ENCODE data around the gene FAP.

The FAP gene

DNA sequence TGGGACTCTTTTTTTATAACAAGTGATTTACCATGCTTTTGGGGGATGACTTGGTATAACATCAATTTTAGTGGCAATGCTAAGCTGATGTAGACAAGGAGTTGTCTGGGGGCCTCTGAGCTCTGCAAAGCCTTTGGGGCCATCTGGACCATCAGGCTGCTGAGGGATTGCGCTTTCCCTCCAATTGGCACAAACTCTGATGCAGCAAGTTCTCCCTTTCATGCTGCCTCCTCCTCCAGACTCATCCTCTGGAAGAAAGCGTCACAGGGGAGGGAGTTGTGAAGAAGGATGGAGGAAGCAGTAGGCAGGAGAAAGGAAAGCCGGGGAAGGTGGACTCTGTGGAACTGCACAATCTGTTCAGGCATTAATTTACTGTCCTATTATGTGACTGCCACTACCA lies 10.2 kb upstream of the FAP start:
- Mint-ChIP-seq H3K4me3 (no peak overlapping the region), H3K27me3 (peaks cover 6% of the 10 kb centered on the region), H3K4me1 (no peaks in the 10 kb centered on the region), H3K9me3 (peaks cover 4% of the 10 kb centered on the region), H3K27ac (no peak overlapping the region), H3K36me3 (peaks cover 3% of the 10 kb centered on the region)

DNA sequence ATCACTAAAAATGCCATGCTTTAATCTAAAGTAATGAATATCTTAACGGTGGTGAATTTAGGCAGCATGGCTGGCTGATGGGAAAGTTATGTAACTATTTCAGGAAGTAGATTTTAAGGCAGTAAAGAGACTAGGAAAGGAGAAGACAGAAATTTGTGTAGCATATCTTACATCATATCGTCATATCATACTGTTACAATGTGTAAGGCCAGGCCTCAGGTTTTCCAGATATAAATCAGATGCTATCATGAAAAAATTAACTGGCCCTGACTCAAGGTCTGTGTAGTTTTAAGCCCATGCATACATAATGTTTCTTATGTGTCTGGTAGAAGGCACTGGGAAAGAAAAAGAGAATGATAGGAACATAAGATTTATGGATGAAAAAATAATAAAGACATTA lies 8.9 kb upstream of the FAP start:
- Mint-ChIP-seq H3K9me3 (peaks cover 4% of the 10 kb centered on the region), H3K36me3 (peaks cover 3% of the 10 kb centered on the region), H3K4me3 (no peak overlapping the region), H3K27ac (no peak overlapping the region), H3K27me3 (peaks cover 1% of the 10 kb centered on the region), H3K4me1 (no peaks in the 10 kb centered on the region)

DNA sequence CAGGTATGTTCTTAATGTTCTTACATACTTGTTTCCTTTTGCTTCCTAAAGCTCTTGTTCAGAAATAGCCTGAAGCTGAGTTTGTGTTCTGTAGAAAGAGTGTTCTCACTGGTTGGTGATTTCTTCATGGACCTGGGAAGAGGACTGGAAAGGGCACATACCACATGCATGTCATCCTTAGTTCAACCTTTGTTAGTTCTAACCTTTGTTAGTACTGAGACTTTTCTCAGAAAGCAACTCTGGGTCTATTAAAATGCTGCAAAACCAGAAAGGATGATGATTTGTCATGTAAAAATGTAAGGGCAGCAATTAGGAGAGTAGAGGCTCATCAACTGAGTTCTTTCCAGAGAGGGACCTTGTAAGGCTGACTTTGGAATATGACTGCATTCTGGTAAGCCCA lies 2.5 kb upstream of the FAP start:
- Mint-ChIP-seq H3K4me1 (no peaks in the 10 kb centered on the region), H3K9me3 (peaks cover 4% of the 10 kb centered on the region), H3K27me3 (peaks cover 7% of the 10 kb centered on the region), H3K36me3 (peaks cover 3% of the 10 kb centered on the region), H3K27ac (no peak overlapping the region), H3K4me3 (no peak overlapping the region)

DNA sequence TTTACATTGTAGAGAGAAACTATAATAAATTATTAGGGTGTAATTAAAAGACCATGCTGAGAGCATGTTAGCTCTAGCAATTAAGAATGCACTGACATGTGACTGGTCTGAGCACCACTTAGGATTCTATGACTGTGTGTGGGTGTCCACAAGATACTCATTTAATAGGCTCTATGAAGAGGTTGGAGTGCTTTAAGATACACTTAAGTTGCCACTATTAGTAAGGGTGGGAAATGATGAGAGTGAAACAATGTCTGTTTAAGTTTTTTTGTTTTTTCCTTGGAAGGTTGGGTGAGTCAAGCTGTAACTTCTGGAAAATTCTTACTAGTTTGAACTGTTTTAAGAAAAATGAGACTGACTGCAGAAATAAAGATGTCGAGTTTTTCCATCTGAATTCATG lies 1.8 kb upstream of the FAP start:
- peaks cover 2% of the 10 kb centered on the region for H3K36me3 Mint-ChIP-seq
- no peak overlapping the region for H3K27ac Mint-ChIP-seq
- peaks cover 13% of the 10 kb centered on the region for H3K27me3 Mint-ChIP-seq
- no peaks in the 10 kb centered on the region for H3K4me1 Mint-ChIP-seq
- H3K9me3 Mint-ChIP-seq: no peaks in the 10 kb centered on the region
- no peak overlapping the region for H3K4me3 Mint-ChIP-seq

DNA sequence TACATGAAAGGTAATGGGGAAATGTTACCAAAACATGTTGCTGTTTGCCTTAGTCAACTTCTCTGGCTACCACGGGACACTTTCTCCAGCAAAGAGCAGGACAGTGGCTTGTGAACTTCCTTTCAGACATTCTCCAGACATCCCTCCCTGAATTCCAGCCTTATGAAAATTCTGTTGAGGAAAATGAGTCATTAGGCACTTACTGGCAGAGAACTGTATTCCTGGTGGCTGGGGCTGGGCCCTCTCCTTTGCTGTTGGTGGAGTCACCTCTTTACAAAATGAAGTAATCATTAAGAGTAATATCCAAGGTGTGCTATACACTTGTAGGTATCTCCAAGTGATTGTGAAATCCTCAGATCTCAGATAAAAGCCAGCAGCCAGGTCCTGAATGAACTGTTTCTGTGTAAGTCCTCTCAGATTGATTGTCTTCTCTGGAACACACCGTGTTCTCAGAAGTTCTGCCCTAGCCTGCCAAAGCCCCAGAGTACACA lies 1.3 kb upstream of the FAP start:
- no peak overlapping the region for H3K4me3 Mint-ChIP-seq
- peaks cover 16% of the 10 kb centered on the region for H3K27me3 Mint-ChIP-seq

DNA sequence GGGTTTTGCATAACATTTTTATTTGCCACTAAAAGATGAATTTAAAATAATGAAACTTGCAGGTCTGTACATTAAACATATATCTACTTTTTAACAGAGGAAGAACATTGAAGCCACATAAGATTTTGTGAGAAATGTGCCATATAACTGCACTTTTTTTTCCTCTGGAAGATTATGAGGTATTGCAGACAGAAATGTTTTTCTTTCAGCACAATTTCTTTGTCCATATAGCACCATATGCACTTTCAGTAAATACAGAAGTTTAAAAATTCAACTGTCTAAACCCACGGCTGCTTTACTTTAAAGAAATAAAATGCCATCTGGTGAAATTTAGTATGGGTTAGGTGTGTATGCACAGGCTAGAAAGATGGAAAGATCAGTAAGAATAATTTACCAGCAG lies 470 bp upstream of the FAP start:
- H3K4me3 Mint-ChIP-seq: no peak overlapping the region
- H3K27me3 Mint-ChIP-seq: peaks cover 16% of the 10 kb centered on the region
- H3K27ac Mint-ChIP-seq: no peak overlapping the region
- no peaks in the 10 kb centered on the region for H3K36me3 Mint-ChIP-seq
- H3K9me3 Mint-ChIP-seq: no peaks in the 10 kb centered on the region
- H3K4me1 Mint-ChIP-seq: no peaks in the 10 kb centered on the region

More for the DNA sequence above, 1.3 kb upstream of the FAP start:
- H3K36me3 Mint-ChIP-seq: peaks cover 2% of the 10 kb centered on the region
- no peaks in the 10 kb centered on the region for H3K4me1 Mint-ChIP-seq
- H3K27ac Mint-ChIP-seq: no peak overlapping the region
- no peaks in the 10 kb centered on the region for H3K9me3 Mint-ChIP-seq

DNA sequence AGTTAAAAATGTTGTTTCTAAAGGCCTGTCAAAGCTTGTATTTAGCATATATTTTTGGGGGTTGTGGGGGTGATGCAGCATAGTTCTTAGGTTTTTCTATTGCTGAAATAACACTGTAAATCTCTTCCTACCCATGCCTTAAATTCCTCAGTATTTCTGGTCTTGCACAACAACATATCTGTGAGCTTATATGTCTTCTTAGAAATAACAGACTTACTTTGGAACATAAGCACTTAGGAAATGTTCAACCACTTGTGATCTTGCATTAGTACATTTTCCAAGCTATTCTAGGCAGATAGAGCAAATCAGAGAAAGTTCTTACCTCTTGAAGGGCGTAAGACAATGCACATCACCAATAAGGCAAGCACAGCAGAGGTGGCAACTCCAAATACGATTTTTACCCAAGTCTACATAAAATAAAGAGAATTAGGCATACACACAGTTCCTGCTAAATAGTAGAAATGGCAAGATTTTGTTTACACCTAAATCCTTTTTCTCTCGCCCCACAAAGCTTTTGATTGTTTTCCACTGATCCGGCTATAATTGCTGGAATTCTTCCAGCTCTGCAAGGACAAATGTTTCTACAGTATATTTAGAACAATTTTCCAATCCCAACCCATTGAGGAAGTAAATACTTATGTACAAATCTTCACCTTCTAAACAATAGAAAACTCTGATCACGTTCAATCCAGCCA lies 512 bp downstream of the FAP start:
- Mint-ChIP-seq H3K9me3 (no peaks in the 10 kb centered on the region), H3K4me1 (no peaks in the 10 kb centered on the region), H3K27ac (no peak overlapping the region), H3K27me3 (peaks cover 16% of the 10 kb centered on the region), H3K4me3 (no peak overlapping the region), H3K36me3 (no peaks in the 10 kb centered on the region)

DNA sequence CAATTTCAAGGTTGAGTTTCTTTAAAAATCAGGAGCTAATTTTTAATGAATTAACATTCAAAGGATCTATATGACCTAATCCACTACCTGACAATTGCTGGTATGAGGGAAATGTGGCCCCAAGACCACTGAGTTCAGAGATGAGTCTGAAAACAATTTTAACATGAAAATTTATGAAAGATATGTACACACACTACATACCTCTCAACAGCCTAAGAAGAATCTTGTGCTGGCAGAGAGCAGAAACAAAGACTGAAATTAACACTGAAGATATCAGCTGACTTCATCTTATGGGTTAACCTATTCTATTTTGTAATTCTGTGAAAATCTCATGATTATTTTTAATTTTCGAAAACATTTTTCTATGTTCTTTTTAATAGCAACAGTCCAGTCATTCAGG lies 1.7 kb downstream of the FAP start:
- Mint-ChIP-seq H3K27ac (no peak overlapping the region), H3K36me3 (no peaks in the 10 kb centered on the region), H3K4me1 (no peaks in the 10 kb centered on the region), H3K27me3 (peaks cover 16% of the 10 kb centered on the region), H3K9me3 (no peaks in the 10 kb centered on the region), H3K4me3 (no peak overlapping the region)

DNA sequence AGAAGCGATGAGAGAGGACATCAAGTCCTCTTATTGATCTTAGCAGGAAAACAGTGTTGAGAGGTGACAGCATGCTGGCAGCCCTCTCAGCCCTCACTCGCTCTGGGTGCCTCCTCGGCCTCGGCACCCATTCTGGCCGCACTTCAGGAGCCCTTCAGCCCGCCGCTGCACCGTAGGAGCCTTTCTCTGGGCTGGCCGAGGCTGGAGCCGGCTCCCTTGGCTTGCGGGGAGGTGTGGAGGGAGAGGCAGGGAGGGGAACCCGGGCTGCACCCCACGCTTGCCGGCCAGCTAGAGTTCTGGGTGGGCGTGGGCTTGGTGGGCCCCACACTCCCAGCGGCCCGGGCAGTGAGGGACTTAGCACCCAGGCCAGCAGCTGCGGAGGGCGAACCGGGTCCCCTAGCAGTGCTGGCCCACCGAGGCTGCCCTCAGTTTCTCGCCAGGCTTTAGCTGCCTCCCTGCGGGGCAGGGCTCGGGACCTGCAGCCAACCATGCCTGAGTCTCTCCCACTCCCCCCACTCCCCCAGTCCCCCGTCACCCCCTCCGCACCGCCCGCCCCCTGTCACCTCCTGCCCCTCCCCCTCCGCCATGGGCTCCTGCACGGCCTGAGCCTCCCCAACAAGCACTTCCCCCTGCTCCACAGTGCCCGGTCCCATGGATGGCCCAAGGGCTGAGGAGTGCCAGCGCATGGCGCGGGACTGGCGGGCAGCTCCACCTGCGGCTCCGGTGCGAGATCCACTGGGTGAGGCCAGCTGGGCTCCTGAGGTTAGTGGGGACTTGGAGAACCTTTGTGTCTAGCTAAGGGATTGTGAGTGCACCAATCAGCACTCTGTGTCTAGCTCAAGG lies 8.4 kb downstream of the FAP start:
- peaks cover 12% of the 10 kb centered on the region for H3K27me3 Mint-ChIP-seq
- H3K9me3 Mint-ChIP-seq: no peaks in the 10 kb centered on the region
- no peaks in the 10 kb centered on the region for H3K36me3 Mint-ChIP-seq
- H3K4me3 Mint-ChIP-seq: no peak overlapping the region
- H3K27ac Mint-ChIP-seq: no peak overlapping the region
- H3K4me1 Mint-ChIP-seq: no peaks in the 10 kb centered on the region

DNA sequence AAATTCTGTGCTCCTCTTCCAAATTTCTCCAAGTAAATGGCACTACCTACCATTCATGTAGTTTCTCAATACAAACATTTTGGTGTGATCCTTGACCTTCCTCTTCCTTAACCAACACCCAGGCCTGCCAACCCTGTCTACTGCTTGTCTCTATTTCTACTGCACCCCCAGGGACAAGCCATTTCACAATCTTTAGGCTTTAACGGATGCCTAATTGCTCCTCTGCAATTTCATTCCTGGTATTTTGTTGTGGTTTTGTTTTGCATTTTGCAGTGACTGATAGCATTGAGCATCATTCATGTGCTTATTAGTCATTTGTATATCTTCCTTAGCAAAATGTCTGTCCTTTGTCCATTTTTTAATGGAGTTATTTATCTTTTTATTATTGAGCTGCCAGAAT lies 10.0 kb downstream of the FAP start:
- Mint-ChIP-seq H3K9me3 (no peaks in the 10 kb centered on the region), H3K4me3 (no peak overlapping the region), H3K27ac (no peak overlapping the region), H3K4me1 (no peaks in the 10 kb centered on the region), H3K27me3 (peaks cover 11% of the 10 kb centered on the region), H3K36me3 (no peaks in the 10 kb centered on the region)

DNA sequence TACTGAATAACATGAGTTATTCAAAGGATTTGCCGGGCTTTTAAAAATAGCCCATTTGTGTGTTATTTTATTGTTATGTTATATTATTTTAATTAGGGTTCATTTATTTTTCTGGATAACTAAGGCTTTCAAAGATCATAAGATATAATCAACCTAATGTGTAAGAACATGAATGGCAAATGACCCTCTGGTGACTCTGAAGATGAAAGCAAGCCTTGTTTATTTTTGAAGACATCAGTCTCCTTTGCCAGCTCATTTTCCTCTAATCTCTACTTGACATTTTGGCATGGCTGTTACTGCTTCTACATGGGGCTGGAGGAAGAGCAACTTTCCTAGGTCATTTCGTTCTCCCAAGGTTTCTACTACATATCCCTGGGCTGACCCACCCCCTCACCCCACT lies 10.6 kb downstream of the FAP start:
- H3K4me3 Mint-ChIP-seq: no peak overlapping the region
- no peaks in the 10 kb centered on the region for H3K4me1 Mint-ChIP-seq
- H3K27me3 Mint-ChIP-seq: peaks cover 13% of the 10 kb centered on the region
- no peak overlapping the region for H3K27ac Mint-ChIP-seq
- H3K9me3 Mint-ChIP-seq: no peaks in the 10 kb centered on the region
- H3K36me3 Mint-ChIP-seq: no peaks in the 10 kb centered on the region

DNA sequence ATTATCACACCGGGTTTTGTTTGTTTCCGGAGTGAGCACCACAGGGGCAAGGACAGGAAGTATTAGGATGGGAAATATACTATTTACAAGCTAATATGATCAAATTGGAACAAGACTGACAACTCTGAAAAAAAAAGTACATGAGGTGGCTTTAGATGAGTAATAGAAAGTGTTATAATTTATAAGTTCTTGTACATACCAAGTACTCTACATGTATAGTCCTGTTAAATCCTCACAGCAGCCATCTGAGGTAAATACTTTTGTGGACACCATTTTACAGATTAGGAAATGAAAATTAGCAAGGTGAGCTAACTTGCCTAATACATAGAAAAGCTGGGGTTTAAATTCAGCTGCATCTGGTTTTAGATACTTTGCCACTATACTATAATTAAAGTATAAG lies 11.2 kb downstream of the FAP start:
- no peaks in the 10 kb centered on the region for H3K9me3 Mint-ChIP-seq
- peaks cover 15% of the 10 kb centered on the region for H3K27me3 Mint-ChIP-seq
- H3K36me3 Mint-ChIP-seq: no peaks in the 10 kb centered on the region
- H3K4me1 Mint-ChIP-seq: no peaks in the 10 kb centered on the region
- H3K27ac Mint-ChIP-seq: no peak overlapping the region
- H3K4me3 Mint-ChIP-seq: no peak overlapping the region

DNA sequence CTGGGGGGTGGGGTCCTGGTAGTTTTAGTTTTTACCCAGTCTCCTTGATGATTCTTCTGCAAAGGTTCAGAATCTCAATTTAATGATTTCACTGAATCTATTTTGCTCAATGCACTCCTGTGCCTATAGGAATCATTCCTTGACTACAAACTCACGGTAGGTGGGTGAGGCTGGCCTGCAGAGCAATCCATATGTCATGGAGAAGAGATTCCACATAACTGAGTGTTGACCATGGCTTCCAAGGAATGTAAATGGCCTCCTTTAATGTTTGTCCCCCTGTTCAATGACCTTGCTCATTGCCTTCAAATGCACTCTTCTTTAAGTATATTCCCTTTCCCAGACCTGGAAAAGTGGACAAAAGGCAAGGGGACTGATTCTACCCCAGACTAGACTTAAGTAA lies 12.5 kb downstream of the FAP start:
- H3K4me3 Mint-ChIP-seq: no peak overlapping the region
- H3K9me3 Mint-ChIP-seq: no peaks in the 10 kb centered on the region
- no peaks in the 10 kb centered on the region for H3K4me1 Mint-ChIP-seq
- no peak overlapping the region for H3K27ac Mint-ChIP-seq
- H3K27me3 Mint-ChIP-seq: peaks cover 15% of the 10 kb centered on the region
- H3K36me3 Mint-ChIP-seq: no peaks in the 10 kb centered on the region

DNA sequence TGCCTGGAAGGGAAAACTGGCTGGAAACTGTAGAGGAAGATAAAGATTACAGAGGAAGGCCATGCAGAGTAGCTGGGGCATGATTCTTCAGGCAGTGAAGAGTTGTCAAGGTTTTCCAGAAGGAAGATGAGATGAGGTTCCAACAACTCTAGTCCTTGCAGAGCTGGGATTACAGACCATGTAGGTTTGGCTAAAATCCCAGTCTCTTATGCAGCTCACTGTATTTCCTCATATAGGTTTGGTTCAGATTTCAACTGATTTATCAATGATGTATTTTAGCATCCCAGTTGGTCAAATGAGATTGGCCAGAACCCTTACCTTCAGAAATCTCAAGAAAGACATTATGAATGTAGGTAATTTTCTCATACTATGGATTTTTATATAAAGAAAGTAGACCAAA lies 16.4 kb downstream of the FAP start:
- H3K27ac Mint-ChIP-seq: no peak overlapping the region

DNA sequence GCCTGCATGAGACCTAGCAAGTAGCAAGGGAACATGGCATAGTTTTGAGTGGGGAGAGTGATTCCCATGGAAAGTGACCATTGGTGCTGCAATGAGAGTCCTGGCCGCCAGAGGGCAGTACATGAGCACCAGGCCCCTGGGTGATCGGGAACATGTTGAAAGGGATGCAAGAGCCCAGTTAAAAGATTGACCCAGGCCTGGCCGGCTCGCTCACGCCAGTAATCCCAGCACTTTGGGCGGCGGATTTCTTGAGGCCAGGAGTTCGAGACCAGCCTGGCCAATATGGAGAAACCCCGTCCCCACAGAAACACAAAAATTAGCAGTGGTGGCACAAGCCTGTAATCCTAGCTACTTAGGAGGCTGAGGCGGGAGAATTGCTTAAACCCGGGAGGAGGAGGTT lies 22.2 kb downstream of the FAP start:
- Mint-ChIP-seq H3K4me3 (no peak overlapping the region), H3K9me3 (no peaks in the 10 kb centered on the region), H3K27ac (no peak overlapping the region), H3K36me3 (no peaks in the 10 kb centered on the region), H3K4me1 (no peaks in the 10 kb centered on the region), H3K27me3 (peaks cover 12% of the 10 kb centered on the region)

More for the DNA sequence above, 16.4 kb downstream of the FAP start:
- Mint-ChIP-seq H3K27me3 (peaks cover 13% of the 10 kb centered on the region), H3K4me1 (no peaks in the 10 kb centered on the region), H3K4me3 (no peak overlapping the region), H3K9me3 (no peaks in the 10 kb centered on the region), H3K36me3 (no peaks in the 10 kb centered on the region)

DNA sequence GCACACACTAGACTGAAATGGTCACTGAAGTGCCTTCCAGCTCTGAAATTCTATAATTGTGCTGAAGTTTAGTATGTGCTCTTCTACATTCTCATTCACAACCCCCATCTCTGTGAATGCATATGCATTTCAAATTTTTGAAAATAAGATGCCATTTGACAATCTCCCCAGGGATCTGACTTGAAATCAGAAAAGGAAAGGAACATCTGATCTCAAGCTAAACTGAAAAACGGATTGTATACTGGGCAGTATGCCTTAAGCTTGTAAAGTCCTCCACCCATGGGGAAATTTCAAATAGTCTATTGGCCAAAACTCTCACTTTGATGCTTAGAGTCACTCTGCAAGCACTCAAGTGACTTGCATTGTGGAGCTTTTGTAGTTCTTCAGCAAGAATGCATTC lies 22.9 kb downstream of the FAP start:
- Mint-ChIP-seq H3K27me3 (peaks cover 12% of the 10 kb centered on the region), H3K36me3 (no peaks in the 10 kb centered on the region), H3K4me3 (no peak overlapping the region), H3K4me1 (no peaks in the 10 kb centered on the region), H3K9me3 (no peaks in the 10 kb centered on the region), H3K27ac (no peak overlapping the region)

Measured in activated naive CD4-positive, alpha-beta T cell treated with anti-CD3 and anti-CD28 coated beads, Interleukin-2, amount 50 U/mL, for 24 hours (primary cell).